Stimulated activated CD8-positive, alpha-beta memory T cell treated with anti-CD3 and anti-CD28 coated beads, Interleukin-7, amount 100 ng/mL, for 4 hours (primary cell): ENCODE results near the gene MYOM3.
"Not testable (repeated sequence)": the region's sequence is repeated elsewhere in the genome, so short reads cannot be mapped to it uniquely, and the experiment has no call there.

ENCODE experiments used
- DNase-seq, 2 donors: peaks; one replicate each; pipeline ENCODE4 v3.0.0-alpha.2; 2020; ENCODE audit warnings: low read depth in 2 of 2

MYOM3 gene

DNA sequence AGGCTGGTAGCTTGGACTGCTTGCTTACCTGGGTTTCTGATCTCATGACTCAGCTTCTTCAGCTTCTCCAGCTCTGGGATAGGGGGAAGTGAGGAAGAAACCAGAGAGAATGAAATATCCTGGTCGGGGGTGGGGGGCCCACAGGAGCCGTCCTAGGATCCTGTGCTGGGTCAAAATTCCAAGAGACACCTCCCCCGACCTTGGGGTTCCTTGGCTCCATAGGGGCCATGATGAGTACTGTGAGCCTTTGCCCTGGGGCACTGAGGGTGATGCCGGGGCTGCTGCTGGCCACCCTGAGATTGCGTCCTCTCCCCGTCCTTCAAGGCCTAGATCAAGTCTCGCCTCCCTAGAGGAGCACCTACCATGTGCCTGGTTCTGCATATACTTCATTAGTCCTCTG lies 40.0 kb downstream of the MYOM3 start:
- no peak for DNase-seq

DNA sequence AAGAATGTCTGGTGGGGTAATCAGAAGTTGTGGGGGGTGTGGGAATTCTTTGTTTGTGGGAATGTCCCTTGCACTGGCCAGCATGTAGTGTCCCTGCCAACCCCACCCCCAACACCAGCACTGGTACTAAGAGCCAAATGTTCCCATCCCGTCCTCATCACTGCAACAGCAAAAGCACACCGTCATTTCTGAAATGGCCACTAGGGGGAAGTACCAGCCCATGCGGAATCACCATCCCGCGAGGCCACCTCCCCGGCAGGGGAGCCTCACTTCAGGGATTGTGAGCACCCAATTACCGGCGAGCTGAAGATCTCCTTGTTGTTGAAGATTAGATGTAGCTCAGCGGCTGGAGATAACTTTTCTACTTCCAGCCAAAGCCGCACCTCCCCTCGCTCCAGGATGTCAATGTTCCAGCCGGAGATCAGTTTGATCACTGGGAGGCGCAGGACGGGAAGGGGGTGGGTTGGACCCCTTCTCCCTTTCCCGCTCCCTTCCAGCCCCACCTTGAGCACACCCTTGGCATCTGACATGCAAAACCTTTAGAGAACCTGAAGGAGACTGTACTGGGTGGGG lies 41.0 kb downstream of the MYOM3 start:
- peak; percentile 41 to 52 for DNase-seq

DNA sequence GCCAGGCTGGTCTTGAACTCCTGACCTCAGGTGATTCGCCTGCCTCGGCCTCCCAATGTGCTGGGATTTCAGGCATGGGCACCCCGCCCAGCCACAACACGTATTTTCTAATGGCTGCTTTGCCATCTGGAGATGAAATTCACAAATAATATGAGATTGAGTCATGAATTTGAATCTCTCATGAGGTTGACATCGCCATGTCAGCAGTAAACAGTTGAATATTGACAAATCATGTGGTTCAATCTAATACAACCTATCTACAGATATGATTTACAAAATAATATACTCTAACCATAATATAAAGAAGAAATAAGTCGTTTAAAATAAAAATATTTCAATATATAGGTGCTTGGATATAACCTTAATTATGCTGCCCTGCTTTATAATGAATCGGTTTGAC lies 42.1 kb downstream of the MYOM3 start:
- DNase-seq = no peak

DNA sequence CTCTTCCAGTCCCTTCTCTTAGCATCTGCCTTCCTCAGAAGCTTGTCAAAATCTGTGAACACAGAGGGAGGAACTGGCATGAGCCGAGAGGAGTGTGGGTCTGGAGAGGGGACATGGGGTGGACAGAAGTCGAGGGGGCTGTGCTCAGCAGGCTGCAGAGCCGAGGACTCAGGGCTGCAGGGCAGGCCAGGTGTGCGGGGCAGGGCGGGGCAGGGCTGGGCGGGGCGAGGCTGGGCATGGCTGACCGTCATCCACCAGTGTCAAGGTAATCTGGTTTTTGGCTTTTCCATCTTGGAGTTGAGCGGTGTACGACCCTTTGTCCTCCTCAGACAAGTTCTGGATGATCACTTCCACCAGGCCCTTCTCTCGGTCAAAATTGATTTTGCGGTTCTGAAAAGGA lies 44.0 kb downstream of the MYOM3 start:
- DNase-seq = no peak

DNA sequence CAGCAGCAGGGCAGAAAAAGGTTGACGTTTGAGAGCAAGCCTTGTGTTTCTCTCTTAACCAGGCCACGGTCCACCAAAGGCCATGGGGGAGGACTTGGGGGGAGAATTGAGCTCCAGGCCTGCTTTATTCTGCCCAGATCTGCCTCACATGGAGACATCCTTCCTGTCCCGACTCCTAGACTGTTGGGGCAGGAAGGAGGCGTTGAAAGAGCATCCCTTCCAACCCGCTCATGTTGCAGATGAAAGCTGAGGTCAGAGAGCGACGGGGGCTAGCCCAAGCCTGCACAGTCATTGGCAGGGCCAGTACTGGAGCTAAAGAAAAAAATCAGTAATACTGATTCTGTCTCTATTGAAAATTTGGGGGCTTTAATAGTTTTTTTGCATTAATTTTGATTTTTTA lies 46.6 kb downstream of the MYOM3 start:
- no peak for DNase-seq

DNA sequence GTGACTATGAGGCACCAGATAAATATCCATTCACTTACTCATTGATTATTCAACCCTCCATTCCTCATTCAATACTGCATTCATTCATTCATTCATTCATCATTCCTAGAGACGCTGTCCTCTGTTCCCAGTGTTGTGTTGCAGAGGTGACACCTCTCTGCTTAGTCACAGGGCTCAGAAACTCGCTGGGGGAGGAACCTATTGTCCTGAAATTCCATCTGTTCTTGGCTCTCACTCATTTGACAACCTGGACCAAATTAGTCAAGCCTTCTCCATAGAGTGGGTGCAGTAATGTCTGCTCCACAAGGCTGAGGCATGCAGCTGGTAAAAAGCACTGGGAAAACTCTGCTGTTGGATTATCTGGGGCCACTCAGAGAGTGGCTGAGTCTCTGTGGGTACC lies 49.7 kb downstream of the MYOM3 start:
- no peak for DNase-seq

DNA sequence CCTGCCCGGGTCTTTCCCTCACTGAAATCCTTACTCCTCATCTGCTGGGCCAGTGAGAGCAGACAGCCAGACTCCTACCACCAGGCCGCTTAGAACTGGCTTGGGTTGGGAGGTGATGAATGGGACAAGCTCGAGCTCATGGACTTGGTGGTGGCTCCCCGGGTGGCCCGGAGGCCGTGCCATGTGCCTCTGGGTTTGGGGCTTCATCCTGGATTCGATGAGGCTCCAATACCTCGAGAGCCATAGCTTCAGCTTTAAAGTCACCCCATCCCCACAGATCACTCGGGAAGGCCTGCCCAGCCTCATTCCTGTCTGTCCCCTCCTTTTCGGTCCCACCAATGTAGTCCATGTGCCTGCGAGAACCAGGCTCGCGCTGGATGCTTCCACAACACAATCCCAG lies 51.5 kb downstream of the MYOM3 start:
- DNase-seq = no peak

DNA sequence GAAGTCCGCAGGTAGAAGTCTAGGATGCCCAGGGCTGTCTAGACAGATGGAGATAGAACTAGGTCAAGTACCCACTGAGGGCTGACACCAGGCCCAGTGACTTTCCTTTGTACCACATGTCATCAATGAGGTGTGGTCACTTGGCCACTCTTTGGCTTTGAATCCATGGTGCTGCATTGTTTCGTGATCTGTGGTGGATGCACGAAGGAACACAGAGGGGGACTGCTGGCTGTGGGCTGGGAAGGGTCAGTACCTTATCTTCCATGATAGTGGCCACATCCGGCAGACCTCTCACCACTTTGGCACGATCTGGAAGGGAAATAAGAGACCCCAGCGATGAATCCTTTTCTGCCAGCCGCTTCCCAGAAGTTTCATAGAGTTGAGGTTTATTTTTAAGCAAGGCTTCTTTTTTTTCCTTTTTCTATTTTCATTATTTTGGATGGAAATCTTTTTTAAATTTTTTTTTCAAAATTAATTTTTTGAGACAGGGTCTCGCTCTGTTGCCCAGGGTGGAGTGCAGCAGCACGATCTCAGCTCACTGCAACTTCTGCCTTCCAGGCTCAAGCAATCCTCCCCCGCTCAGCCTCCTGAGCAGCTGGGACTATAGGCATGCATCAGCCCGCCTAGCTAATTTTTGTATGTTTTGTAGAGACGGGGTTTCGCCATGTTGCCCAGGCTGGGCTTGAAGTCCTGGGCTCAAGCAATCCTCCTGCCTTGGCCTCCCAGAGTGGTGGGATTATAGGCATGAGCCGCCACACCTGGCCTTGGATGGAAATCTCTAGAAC lies 53.1 kb downstream of the MYOM3 start:
- no peak for DNase-seq

DNA sequence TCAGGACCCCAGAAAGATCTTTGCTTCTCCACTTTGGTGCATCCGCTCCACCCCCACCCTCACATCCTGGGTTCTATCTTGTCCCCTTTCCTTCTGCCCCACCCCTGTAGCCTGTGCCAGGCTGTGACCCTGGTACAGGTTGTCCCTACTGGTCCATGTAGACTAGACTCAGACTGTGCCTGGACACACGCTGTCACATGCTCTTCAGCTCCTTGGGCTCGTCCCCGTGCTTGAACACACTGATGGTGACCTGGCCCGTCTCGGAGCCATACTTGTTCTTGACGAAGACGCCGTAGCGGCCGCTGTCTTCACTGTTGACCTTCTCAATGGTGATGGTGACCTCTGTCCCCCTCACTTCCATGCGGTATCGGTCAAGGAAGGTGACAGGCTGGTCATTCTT lies 54.8 kb downstream of the MYOM3 start:
- no peak for DNase-seq

DNA sequence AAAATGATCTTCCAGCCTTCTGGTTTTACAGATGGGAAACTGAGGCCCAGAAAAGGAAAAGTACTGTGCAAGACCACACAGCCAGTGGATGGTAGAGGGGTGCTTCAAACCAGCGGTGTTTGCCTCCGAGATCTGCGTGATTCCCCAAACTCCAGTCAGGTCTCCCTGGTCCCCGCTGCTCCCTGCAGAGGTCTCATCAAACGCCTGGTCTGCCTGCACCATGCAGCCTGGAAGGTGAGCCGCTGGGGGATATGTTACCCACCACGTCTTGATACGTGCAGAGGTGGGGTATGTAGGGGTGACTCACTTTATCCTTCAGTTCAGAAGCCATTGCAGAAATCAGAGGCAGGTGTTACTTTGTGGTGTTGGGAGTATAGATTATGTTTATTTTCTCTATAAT lies 56.3 kb downstream of the MYOM3 start:
- DNase-seq = no peak

DNA sequence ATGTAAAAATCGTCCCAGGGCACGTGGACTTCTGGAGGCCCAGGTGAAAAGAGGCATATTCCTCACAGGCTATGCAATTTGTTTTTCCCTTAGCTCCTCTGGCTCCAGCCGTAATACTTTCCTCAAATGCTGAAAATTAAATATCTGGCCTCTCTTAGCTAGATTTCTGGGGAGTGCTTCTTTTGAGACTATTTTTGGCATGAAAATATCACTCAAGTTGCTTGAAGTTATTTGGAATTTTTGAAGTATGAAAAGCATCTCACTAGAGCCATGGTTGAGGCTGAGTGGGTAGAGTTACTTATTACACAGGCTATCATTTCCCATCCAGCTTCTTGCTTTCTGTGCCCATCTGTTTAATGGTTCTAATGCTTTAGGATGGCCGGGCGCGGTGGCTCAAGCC lies 59.7 kb downstream of the MYOM3 start:
- DNase-seq = no peak

DNA sequence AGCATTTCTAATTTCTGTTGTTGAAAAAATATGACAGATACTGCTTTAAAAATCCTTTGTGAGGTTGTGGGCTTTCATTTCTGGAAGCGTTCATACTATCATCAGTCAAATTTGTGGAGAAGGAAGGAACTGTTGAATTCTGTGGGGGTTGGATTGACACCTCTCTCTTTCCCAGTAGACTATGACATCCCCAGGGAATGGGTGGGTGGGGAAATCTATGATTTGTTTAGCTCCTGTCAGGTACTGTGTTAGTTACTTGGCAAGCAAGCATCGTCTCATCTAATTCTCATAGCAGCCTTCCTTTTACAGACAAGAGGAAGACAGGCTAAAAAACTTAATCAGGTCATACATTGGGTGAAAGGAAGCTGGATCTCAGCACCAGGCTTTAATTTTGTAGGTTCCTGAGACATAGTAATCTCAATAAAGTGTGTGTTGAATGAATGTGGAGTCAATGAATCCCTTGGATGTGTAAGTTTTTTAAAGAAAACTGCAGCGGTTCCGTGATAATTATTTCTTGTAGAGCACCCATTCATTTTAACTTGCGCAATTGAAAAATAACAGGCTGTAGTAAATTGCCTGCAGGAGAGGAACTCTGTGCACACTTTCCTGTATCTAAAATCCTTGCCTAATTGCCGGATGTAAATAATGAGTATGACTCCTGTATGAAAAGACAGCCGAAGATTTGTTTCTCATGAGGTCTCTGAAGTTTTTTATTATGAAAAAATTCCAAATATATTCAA lies 60.6 kb downstream of the MYOM3 start:
- no peak for DNase-seq

DNA sequence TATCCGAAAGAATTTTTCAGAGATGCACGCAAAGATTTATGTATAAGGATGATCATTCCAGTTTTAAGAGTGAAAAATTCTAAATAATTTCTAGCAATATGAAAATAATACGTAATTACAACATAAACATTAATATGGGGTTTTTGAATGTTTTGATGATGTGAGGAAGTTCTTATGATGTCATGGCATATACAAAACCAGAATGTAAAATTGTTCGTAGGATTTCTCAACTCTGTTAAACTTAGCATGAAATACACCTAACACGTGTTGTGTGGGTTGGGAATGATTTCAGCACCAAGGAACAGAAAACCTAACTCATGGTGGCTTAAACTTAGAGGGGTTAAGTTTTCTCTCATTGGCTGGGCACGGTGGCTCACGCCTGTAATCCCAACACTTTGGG lies 62.2 kb downstream of the MYOM3 start:
- DNase-seq = no peak

DNA sequence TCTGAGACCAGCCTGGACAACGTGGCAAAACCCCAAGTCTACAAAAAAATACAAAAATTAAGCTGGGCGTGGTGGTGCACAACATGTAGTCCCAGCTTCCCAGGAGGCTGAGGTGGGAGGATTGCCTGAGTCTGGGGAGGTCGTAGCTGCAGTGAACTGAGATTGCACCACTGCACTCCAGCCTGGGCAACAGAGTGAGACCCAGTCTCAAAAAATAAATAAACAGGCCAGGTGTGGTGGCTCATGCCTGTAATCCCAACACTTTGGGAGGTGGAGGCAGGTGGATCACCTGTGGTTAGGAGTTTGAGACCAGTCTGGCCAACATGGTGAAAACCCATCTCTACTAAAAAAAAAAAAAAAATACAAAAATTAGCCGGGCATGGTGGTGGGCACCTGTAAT lies 63.0 kb downstream of the MYOM3 start:
- not testable (repeated sequence) for DNase-seq

DNA sequence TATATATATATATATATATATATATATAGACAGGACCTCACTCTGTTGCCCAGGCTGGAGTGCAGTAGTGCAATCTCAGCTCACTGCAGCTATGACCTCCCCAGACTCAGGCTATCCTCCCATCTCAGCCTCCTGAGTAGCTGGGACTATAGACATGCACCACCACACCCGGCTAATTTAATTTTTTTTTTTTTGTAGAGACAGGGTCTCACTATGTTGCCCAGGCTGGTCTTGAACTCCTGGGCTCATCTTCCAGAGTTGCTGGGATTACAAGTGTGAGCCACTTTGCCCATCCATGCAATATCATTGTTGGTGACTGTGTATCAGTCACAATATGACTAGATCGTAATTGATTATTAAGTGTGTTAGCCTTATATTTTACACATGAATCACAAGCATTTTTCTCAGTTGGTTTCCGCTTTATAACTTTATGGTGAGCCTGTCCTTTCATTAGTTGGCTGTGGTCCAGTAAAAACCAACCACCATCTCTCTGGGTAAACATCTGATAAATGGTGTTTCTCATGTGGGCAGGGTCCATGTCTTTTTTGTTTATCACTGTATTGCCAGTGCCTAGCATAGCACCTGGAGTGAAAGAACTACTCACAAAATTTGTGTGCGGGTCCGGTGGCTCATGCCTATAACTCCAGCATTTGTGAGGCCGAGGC lies 63.6 kb downstream of the MYOM3 start:
- DNase-seq = no peak

DNA sequence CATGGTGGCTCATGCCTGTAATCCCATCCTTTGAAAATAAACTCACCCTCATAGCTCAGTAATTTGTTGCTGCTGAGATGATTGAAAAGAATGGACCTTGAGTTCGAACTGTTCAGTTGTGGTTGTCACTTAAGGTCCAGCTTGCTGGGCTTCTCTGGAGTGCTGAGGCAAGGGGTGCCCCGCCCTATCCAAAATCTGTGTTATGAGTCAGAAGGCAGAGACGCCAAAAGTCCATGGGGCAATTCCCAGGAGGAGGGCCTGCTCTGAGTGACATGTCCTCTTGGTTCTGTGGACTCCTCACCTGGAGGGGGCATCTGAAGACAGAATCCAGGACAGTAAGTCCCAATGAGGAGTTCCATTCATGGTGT lies 64.8 kb downstream of the MYOM3 start:
- no peak for DNase-seq

DNA sequence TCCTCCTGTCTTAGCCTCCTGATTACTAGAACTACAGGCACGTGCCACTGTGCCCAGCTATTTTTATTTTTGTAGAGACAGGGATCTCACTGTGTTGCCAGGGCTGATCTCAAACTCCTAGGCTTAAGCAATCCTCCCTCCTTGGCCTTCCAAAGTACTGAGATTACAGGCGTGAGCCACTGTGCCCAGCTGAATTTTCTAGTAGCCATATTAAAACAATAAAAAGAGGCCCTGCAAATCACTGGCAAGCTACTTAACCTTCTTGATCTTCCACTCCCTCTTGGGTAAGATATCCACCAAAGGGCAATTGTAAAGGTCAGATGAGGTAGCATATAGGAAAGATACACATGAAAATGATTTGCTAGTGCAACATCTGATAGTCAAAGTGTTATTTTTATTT lies 66.2 kb downstream of the MYOM3 start:
- DNase-seq = no peak

DNA sequence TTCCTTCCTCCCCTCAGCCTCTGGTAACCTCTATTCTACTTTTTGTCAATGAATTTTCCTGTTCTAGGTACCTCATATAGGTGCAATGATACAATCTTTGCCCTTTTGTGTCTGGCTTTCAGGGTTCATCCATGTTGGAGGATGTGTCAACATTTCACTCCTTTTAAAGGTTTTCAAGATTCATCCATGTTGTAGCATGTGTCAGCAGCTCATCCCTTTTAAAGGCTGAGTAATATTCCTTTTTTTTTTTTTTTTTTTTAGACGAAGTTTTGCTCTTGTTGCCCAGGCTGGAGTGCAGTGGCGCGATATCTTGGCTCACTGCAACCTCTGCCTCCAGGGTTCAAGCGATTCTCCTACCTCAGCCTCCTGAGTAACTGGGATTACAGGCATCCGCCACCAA lies 67.3 kb downstream of the MYOM3 start:
- not testable (repeated sequence) for DNase-seq

DNA sequence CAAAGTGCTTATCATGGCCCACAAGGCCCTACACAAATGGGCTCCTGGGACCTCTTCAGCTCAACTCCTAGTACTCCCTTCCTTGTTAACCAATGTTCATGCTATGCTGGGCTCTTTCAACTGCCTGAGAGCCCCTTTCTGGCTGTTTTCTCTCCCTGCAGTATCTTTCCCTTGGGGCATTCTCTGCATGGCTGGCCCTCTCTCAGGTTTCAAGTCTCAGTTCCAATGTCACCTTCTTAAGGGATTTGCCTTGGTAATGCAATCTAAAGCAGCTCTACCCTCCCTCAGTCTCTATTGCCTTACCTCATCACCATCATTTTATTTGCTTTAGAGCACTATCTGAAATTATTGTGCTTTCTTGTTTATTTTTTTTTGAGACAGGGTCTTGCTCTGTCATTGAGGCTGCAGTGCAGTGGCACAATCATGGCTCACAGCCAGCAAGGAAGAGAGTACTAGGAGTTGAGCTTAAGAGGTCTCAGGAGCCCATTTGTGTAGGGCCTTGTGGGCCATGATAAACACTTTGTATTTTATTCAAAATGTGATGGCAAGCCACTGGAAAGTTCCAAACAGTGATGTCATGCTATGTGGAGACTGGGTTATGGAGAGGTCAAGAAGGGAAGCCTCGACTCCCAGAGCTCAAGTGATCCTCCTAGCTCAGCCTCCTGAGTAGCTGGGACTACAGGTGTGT lies 68.4 kb downstream of the MYOM3 start:
- DNase-seq = no peak

DNA sequence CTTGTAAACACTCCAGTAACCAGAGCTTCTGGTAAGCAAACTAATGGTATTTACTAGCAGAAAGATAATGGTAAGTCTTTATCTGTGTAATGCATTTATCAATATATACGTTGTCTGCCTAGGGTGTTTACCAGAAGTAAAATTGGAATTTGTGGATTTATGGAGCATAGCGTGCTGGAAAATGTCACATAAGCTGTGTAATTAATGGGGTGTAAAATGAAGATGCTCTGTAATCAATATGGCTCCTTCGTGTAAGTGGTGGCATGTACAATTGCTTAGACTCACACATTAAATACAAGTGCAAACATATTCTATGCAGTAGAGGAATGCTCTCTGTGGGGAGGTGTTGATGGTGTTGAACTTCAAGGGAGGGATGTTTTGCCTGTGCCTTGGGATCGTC lies 69.6 kb downstream of the MYOM3 start:
- DNase-seq = no peak

DNA sequence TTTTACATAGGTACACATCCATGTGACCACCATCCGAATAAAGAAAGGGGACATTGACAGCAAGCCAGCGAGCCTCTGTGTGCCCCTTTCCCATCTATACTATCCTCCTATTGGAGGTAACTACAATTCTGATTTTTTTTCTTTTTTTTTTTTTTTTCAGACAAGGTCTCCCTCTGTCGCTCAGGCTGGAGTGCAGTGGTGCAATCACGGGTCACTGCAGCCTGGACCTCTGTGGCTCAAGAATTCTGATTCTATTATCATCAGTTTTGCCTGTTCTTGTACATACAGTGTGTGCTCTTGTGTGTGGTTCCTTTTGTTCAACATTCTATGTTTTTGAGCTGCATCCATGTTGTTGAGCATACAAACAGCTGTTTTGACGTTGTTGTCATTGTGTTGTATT lies 75.8 kb downstream of the MYOM3 start:
- DNase-seq = no peak

DNA sequence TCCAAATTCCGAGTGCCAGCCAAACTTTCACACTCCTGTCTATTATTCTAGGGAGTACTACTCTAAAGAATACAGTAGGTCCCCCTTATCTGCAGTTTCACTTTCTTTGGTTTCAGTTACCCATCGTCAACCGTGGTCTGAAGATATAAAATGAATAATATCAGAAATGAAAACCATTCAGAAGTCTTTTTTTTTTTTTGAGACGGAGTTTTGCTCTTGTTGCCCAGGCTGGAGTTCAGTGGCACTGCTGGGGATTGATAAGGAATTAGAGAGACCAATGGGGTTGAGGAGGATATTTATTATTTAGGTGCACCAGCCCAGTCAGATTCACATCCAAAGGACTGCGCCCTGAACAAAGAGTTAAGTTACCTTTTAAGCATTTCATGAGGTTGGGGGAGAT lies 79.0 kb downstream of the MYOM3 start:
- DNase-seq = no peak
